ENCODE results near the gene WNT9A.

The WNT9A gene

DNA sequence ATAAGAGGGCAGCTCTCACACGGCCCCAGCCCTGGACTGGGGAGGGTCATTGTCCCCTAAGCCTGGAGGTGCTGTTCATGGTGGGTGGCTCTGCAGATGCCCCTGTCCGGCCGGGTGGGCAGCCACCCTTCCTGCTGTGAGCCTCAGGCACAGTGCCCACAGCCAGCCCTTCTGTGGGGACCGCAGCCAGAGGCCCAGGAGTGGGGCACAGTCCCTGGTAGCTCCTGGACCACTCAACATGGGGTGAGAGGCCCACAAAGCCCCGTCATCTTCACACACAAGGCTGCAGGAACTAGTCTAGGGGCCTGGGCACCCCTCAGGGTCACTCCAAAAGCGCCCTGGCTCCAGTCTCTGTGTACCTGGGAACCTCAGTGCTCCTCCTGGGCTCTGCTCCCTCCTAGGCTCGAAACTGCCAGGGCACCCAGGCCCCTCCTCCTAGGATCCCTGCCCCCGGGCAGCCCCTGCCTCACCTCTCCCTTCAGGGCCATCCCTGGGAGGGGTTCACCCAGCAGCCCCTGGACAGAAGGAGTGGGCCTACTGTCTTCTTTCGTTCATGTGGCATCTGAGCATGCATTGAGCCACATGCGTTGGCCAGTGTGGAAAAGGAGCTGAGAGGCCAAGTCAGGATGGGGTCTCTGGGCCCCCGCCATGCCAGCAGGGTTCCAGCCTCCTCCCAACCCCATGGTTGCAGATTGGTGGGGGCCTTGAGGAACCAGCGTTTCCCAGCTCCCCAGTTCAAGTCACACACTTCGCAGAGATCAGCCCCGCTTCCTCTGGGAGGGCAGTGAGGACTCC is 43.0 kb downstream of the WNT9A start:
- no peak for DNase-seq (ENCODE audit: insufficient read length, low spot score)
- FAIRE-seq: no peak
- no peak for TF ChIP-seq CTCF (IDR thresholded peaks at IDR 0.05; ENCODE audit: insufficient read depth, missing control alignments)

DNA sequence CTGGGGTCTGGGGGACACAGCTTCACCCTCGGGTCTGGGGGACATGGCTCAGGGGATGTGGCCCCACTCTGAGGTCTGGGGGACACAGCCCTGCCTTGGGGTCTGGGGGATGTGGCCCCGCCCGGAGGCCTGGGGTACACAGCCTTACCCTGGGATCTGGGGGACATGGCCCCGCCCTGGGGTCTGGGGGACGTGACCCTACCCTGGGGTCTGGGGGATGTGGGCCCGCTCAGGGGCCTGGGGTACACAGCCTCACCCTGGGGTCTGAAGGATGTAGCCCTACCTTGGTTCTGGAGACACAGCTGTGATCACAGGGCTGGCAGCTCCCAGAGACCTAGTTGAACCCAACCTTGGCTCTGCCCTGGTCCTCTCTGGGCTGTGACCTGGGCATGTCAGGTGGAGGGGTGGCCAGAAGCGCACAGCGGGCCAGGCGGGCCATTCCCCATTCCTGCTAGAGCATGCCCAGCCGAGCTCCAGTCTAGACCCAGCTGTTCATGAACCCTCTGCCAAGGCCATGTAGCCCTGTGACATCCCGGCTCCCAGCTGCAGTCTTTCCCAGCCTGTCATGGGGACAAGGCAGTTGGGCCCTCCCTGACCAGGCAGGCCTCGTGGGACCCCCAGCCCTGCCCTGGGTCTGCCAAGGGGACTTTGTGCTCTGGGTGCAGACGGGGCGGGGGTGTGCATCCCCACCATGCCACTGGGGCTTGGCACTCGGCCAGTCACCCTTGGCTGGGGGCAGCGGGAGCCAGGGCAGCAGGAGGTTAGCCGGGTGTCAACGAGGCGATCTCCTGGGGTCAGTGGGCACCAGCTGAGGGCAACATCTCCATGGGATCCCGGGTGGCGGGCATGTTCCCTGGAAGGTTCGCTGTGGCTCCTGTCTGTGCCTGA is 43.9 kb downstream of the WNT9A start:
- FAIRE-seq (no peak), DNase-seq (ENCODE audit: insufficient read length, low spot score) (no peak)
- no peak for TF ChIP-seq CTCF (IDR thresholded peaks at IDR 0.05; ENCODE audit: insufficient read depth, missing control alignments)

DNA sequence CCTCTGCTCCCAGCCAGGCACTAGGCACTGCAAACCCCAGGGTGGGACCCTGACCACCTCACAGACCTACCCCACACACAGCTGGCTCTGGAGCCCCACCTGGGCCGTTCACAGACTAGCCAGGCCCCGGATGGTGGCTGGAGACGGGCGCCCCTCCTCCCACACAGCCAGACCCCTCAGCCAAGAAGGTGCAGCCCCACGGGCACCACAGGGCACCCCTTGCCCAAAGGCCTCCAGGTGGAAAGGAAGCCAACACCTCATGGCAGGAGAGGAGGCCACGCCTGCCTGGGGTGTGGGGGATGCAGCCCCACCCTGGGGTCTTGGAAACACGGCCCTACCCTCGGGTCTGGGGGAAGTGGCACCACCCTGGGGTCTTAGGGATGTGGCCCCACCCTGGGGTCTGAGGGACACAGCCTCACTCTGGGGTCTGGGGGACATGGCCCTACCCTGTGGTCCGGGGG is 44.6 kb downstream of the WNT9A start:
- FAIRE-seq (no peak), DNase-seq (ENCODE audit: insufficient read length, low spot score) (no peak)
- no peak for TF ChIP-seq CTCF (IDR thresholded peaks at IDR 0.05; ENCODE audit: insufficient read depth, missing control alignments)

GRCh38 chr1:227902641-227902990 is 45.1 kb downstream of the WNT9A start:
- FAIRE-seq (no peak), DNase-seq (ENCODE audit: insufficient read length, low spot score) (no peak)
- TF ChIP-seq CTCF (IDR thresholded peaks at IDR 0.05; ENCODE audit: insufficient read depth, missing control alignments): no peak

DNA sequence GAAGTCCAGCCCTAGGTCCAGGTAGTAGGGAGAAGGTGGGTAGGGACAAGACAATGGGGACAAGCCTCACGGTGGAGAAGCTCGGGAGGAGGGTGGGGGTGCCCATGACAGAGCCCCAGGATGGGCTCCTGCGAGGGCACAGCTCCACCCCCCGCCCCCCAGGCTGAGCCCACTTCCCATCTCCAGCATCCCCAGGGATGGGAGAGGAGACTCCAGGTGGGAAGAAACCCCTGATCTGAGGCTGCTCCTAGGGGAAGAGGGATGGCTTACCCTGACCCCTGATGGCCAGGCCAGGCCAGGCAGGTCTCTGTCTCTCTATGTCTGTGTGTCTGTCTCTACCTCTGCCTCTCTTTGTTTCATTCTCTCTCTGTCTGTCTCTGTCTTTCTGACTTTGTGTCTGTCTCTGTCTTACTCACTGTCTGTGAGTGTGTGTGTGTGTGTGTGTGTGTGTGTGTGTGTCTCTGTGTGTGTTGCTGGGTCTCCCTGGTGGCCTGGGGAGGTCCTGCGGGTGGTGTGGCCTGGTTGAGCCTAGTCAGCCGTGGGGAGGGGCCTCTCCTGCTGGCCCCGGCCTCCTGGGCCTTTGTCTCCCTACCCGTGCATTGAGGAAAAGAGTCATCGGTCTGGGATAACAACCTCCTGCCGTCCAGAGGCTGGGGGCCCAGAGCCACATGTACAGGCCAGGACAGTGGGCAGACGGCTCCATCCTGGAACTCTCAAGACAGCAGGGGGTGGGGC is 45.7 kb downstream of the WNT9A start:
- no peak for TF ChIP-seq CTCF (IDR thresholded peaks at IDR 0.05; ENCODE audit: insufficient read depth, missing control alignments)
- FAIRE-seq (no peak), DNase-seq (ENCODE audit: insufficient read length, low spot score) (no peak)

- no peak for FAIRE-seq
- TF ChIP-seq CTCF (IDR thresholded peaks at IDR 0.05; ENCODE audit: insufficient read depth, missing control alignments): no peak
Observed at GRCh38 chr1:227901239-227901905, 46.4 kb downstream of the WNT9A start.

More at GRCh38 chr1:227901239-227901905, 46.4 kb downstream of the WNT9A start:
- no peak for DNase-seq (ENCODE audit: insufficient read length, low spot score)
